GM19025 (cell line): ENCODE data around the gene ADAMTS13.

Experiments used
- ATAC-seq: cut with Tn5 transposase; IDR thresholded peaks from one replicate; pipeline ENCODE4 v1.9.1; 2021; ENCODE audit warnings: mild to moderate bottlenecking, low read depth, moderate library complexity; ENCODE audit not compliant: unreplicated experiment

Gene ADAMTS13

DNA sequence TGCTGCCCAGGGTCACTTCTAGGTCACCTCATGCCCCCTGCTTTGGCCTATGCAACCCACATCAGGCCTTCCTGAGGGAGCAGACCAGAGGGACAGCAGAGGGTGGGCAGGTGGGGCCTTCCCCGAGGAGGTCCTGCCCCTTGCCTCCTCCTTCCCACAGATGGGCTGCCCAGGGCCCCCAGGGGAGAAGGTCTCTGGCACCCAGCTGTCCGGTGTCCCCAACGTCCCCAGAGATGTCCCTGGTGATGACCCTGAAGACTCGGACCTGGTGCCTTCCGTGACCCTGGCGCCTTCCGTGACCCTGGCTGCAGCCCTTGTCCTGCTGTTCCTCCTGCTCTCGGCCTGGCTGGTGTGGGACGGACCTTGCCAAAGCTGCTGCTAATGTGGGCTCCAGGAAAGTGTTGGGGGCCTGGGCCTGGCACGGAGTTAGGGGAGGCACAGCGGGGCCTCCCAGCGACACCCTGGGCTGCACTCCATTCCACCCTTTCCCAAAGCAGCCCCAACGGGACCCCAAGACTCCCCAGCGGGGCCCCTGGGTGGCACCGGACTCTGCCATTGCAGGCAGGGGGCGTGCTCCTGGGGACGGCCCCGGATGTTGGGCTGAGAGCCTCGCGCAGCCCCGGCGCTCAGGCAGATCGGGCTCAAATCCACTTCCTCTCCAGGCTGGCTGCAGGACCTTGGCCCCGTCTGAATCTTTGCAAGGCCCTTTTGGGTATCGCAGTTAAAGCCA lies 63.5 kb downstream of the ADAMTS13 start:
- no peak for ATAC-seq

- no peak for ATAC-seq
These were observed 65.2 kb downstream of the ADAMTS13 start for GRCh38 chr9:133487331-133487725.

- ATAC-seq, result no peak
These were observed 66.6 kb downstream of the ADAMTS13 start for GRCh38 chr9:133488686-133489252.

GRCh38 chr9:133489253-133490190 lies 67.4 kb downstream of the ADAMTS13 start:
- no peak for ATAC-seq

GRCh38 chr9:133490201-133490681 lies 68.1 kb downstream of the ADAMTS13 start:
- ATAC-seq, result no peak

DNA sequence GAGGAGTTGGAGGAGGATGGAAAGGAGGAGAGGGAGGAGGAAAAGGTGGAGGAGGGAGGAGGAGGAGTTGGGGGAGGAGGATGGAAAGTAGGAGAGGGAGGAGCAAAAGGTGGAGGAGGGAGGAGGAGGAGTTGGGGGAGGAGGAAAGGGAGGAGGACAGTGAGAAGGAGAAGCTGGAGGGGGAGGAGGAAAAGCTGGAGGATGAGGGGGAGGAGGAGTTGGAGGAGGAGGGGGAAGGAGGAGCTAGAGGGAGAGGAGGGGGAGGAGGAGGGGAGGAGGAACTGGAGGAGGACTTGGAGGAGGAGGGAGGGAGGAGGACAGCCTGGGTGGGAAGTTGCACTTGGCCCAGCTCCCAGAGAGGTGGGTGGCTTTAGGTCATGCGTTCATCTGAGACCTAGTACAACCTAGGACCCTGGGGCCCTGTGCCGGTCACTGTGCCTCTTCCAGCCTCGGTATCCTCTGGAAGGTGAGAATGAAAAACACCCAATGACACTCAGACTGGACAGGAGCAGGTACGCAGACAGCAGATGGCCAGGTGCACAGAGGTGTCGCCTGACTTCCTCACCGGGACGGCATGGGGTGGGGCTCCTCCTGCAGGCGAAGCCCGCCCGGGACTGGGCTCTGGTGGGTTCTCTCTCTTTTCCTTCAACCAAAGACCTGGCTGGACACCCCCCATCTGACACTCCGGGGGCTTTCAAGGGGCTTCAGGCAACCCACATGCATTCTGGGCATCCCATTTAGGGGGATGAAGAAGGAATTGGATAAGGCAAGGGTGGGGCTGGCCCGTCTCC lies 68.9 kb downstream of the ADAMTS13 start:
- ATAC-seq, result no peak

GRCh38 chr9:133491656-133491925 lies 69.4 kb downstream of the ADAMTS13 start:
- ATAC-seq, result no peak

DNA sequence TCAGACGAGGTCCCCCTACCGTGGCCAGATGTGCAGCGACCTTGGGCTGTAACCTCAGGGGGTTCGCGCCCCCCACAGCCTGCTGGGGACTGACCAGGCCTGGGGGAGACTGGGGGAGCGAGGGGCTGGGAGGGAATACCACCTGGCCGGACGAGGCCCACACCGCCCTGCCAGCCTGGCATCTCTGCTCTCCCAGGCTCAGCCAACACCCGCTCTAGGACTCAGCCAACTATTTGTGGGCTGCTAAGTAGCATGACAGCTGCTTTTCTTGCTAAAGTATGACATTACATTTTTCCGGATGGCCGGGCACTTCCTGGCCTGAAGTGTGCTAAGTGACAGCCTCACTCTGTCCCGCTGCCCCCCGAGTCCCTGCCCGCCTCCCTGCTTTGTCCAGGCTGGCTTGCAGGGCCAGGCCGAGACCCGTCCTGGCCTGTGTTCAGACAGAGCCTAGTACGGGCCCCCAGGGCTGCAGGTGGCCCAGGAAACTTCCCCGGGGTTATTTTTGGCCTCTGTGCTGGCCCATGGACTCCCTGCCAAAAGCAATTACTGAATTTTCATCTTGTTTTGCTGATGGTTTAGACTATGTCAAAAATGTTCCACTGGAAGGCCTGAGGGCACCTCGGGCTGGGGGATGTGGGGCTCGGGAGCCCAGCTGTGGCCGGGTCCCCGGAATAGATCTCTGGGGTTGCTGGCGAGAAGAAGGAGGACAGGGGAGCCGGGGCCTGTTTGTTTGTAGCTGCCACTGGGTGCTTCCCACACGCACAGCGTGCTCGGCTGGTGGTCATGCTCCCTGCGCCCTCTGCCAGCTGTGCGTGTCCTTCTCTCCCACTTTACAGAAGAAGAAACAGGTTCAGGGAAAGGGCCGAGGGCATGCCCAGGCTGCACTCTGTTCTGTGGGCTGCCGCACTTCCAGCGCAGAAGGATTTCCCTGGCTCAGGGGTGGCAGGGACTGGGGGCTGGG lies 70.2 kb downstream of the ADAMTS13 start:
- ATAC-seq, result no peak

- ATAC-seq, result no peak
These were observed 71.3 kb downstream of the ADAMTS13 start for GRCh38 chr9:133493428-133493827.

DNA sequence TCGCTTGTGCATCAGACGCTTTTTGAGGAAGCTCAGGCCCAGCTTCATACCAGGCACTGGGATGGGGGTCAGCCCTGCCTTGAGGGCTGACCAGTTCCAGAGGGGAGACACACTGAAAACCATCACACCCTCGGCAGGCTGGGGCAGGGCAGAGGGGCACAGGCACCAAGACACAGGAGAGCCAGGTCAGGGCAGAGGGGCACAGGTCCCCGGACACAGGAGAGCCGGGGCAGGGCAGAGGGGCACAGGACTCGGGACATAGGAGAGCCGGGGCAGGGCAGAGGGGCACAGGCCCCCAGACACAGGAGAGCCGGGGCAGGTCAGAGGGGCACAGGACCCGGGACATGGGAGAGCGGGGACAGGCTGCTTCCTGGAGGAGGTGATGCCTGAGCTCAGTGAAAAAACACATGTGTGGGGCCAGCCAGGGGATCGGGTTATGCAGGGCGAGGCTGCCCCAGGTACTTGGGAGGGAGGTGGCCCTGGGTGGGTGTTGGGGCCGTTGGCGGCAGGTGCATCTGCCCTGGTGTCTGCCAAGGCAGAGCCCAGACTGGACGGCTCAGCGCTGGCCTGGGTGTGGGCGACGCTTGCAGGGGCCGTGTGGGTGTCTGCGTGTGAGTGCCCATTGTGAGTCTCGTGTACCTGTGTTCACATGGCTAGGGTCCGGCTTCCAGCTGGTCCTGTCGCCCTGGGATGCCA lies 71.8 kb downstream of the ADAMTS13 start:
- no peak for ATAC-seq

DNA sequence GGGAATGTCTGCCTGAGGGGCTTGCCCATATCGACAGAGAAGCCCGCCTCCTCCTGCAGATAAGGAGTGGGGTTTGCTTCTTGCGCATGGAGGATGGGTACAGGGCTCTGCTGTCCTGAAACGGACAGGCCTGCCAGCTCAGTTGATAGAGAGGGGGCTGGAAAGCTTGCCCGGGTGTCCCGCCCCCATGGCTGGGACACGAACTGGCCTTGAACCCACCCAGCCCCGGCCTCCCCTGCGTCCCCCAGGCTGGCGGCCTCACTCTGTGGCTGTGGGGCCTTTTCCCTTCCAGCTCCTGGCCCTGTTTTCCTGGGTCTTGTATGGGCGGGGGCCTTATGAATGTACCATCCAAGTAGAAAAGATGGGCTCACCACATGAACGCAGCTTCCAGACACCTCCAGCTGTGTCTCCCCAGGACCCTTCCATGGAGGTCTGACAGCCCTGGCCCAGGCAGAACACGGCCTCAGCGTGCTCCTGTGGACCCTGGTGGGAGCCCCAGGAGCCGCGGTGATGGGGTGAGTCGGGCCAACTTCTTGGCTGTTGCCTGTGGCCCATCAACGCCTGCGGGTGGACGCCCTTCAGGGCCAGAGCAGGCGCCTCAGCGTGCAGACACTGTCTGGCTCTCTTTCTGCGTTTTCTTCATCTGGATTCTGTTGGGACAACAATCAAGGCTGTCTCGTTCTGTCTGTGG lies 72.6 kb downstream of the ADAMTS13 start:
- no peak for ATAC-seq

- ATAC-seq, result no peak
These were observed 73.4 kb downstream of the ADAMTS13 start for GRCh38 chr9:133495327-133496293.

- ATAC-seq, result no peak
These were observed 75.0 kb downstream of the ADAMTS13 start for GRCh38 chr9:133496861-133497842.

DNA sequence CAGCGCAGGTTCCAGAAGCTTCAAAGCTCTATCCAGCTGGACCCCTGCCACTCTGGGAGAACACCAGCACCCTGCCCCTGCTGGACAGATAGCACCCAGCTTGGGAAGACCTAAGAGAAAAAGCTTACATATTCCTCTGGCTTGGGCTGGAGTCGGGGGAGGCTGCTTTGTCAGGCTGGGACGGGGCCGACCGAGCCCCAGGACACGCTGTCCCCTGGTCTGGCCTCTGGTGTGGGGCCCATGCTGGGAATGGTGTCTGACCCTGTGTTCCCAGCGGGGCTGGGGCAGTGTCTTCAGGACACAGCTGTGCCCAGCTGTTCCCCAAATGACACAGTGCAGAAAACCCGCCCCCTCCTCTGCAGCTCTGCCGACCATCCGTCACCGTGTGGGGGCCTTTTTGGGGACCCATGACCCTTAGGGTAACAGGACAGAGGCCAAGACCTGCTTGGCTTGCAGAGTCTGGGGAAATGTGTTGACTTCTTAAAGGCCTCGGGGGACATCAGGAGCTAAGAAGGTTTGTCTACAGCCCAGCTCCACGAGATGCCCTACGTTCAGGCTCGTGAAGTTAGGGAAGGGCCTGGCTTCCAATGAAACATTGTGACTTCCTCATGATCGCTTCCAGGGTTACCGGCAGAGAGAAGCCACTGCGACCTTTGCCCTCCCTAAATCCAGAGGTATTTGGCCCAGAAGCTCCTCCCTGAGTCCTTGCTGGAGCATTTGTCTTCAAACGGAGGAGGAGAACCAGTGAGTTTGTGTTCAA lies 77.1 kb downstream of the ADAMTS13 start:
- ATAC-seq, result no peak

DNA sequence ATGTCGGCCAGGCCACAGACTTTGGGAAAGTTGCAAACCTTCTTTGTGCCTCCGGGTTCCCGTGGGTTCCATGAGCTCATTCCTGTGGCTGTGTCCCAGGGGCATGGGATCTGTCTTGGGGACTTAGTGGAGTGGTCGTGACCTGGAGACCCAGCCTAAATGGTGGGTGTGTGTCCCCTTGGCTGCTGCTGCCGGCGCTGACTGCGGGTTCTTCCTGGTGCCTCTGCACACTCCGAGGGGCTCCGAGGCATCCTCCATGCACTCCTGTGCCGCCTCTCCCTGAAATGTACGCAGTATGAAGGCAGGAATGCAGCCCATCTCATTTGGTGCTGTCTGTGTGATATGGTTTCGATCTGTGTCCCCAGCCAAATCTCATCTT lies 77.7 kb downstream of the ADAMTS13 start:
- no peak for ATAC-seq
